GM19351 (cell line): ENCODE data around the gene RERG.

Source experiments
- ATAC-seq: cut with Tn5 transposase; IDR thresholded peaks from one replicate; pipeline ENCODE4 v1.9.1; 2021; ENCODE audit warnings: mild to moderate bottlenecking, moderate library complexity; ENCODE audit not compliant: unreplicated experiment

Gene RERG

GRCh38 chr12:15192720-15193119 is 28.5 kb downstream of the RERG start:
- ATAC-seq: no peak

GRCh38 chr12:15188127-15188526 is 33.1 kb downstream of the RERG start:
- ATAC-seq: no peak

GRCh38 chr12:15186597-15186996 is 34.6 kb downstream of the RERG start:
- ATAC-seq: no peak

- ATAC-seq: no peak
Observed at GRCh38 chr12:15184484-15184883, 36.7 kb downstream of the RERG start.

- no peak for ATAC-seq
Observed at GRCh38 chr12:15183821-15184220, 37.4 kb downstream of the RERG start.

- no peak for ATAC-seq
Observed at GRCh38 chr12:15181017-15181683, 40.1 kb downstream of the RERG start.

GRCh38 chr12:15180325-15180724 is 40.9 kb downstream of the RERG start:
- no peak for ATAC-seq

- ATAC-seq: no peak
Observed at GRCh38 chr12:15179672-15180071, 41.5 kb downstream of the RERG start.

GRCh38 chr12:15173142-15173541 is 48.1 kb downstream of the RERG start:
- no peak for ATAC-seq

- no peak for ATAC-seq
Observed at GRCh38 chr12:15172060-15172822, 49.0 kb downstream of the RERG start.

GRCh38 chr12:15171012-15171655 is 50.1 kb downstream of the RERG start:
- ATAC-seq: no peak

GRCh38 chr12:15168026-15168678 is 53.1 kb downstream of the RERG start:
- ATAC-seq: no peak

- ATAC-seq: no peak
Observed at GRCh38 chr12:15165012-15165659, 56.1 kb downstream of the RERG start.

- ATAC-seq: no peak
Observed at GRCh38 chr12:15163030-15163976, 57.9 kb downstream of the RERG start.

GRCh38 chr12:15158083-15158482 is 63.1 kb downstream of the RERG start:
- ATAC-seq: no peak

GRCh38 chr12:15157269-15157671 is 63.9 kb downstream of the RERG start:
- ATAC-seq: no peak

- no peak for ATAC-seq
Observed at GRCh38 chr12:15155271-15155670, 65.9 kb downstream of the RERG start.

- no peak for ATAC-seq
Observed at GRCh38 chr12:15154103-15154502, 67.1 kb downstream of the RERG start.

GRCh38 chr12:15152868-15153267 is 68.3 kb downstream of the RERG start:
- ATAC-seq: no peak

GRCh38 chr12:15152456-15152855 is 68.8 kb downstream of the RERG start:
- ATAC-seq: no peak
